Dendritic cell treated with granulocyte-macrophage colony-stimulating factor and Interleukin-4, amounts not matched to agents 40 ng/mL and 50 ng/mL, for 4 days (primary cell): ENCODE results near the gene PASK.

Experiments used
- H3K27ac Mint-ChIP-seq: one replicate; pipeline ENCODE4 v1.8.0; 2022; ENCODE audit warnings: mild to moderate bottlenecking, mixed read lengths
- H3K27me3 Mint-ChIP-seq: one replicate; pipeline ENCODE4 v1.8.0; 2022; ENCODE audit warnings: mild to moderate bottlenecking, mixed read lengths
- H3K36me3 Mint-ChIP-seq: one replicate; pipeline ENCODE4 v1.8.0; 2022; ENCODE audit warnings: low read depth, mixed read lengths
- H3K4me1 Mint-ChIP-seq: one replicate; pipeline ENCODE4 v1.8.0; 2022; ENCODE audit warnings: low read depth, mixed read lengths
- H3K4me3 Mint-ChIP-seq: one replicate; pipeline ENCODE4 v1.8.0; 2022; ENCODE audit warnings: mild to moderate bottlenecking, moderate library complexity, mixed read lengths
- H3K9me3 Mint-ChIP-seq: one replicate; pipeline ENCODE4 v1.8.0; 2022; ENCODE audit warnings: mixed read lengths
- intact Hi-C: fragments of 100-400 bp; cut with micrococcal nuclease; formaldehyde crosslinking; loops from one replicate; pipeline ENCODE4 v1.15.0; 2022

PASK gene

GRCh38 chr2:241187101-241187917, 38.0 kb upstream of the PASK start:
- intact Hi-C loops, result no loop called here
- Mint-ChIP-seq H3K36me3 (peaks cover 28% of the 10 kb centered on the region), H3K27me3 (no peaks in the 10 kb centered on the region), H3K4me1 (no peaks in the 10 kb centered on the region), H3K27ac (no peak overlapping the region), H3K4me3 (no peak overlapping the region), H3K9me3 (no peaks in the 10 kb centered on the region)

- Mint-ChIP-seq H3K4me1 (no peaks in the 10 kb centered on the region), H3K9me3 (no peaks in the 10 kb centered on the region), H3K36me3 (peaks cover 42% of the 10 kb centered on the region), H3K4me3 (no peak overlapping the region), H3K27me3 (no peaks in the 10 kb centered on the region), H3K27ac (no peak overlapping the region)
- intact Hi-C loops, result no loop called here
These were observed 36.7 kb upstream of the PASK start for GRCh38 chr2:241185961-241186360.

GRCh38 chr2:241184901-241185300, 35.6 kb upstream of the PASK start:
- Mint-ChIP-seq H3K4me3 (no peak overlapping the region), H3K9me3 (no peaks in the 10 kb centered on the region), H3K27me3 (no peaks in the 10 kb centered on the region), H3K27ac (no peak overlapping the region), H3K4me1 (no peaks in the 10 kb centered on the region), H3K36me3 (peaks cover 52% of the 10 kb centered on the region)
- intact Hi-C loops, result no loop called here

- no peaks in the 10 kb centered on the region for H3K9me3 Mint-ChIP-seq
- H3K27ac Mint-ChIP-seq, result no peak overlapping the region
- no peak overlapping the region for H3K4me3 Mint-ChIP-seq
- peaks cover 69% of the 10 kb centered on the region for H3K36me3 Mint-ChIP-seq
- H3K4me1 Mint-ChIP-seq, result no peaks in the 10 kb centered on the region
- intact Hi-C loops, result no loop called here
- H3K27me3 Mint-ChIP-seq, result no peaks in the 10 kb centered on the region
These were observed 33.9 kb upstream of the PASK start for GRCh38 chr2:241183221-241183620.

GRCh38 chr2:241182531-241183133, 33.4 kb upstream of the PASK start:
- H3K4me3 Mint-ChIP-seq, result no peak overlapping the region
- H3K27ac Mint-ChIP-seq, result no peak overlapping the region
- H3K4me1 Mint-ChIP-seq, result no peaks in the 10 kb centered on the region
- intact Hi-C loops, result no loop called here
- H3K36me3 Mint-ChIP-seq, result peaks cover 75% of the 10 kb centered on the region
- no peaks in the 10 kb centered on the region for H3K27me3 Mint-ChIP-seq
- H3K9me3 Mint-ChIP-seq, result no peaks in the 10 kb centered on the region

GRCh38 chr2:241182126-241182525, 32.9 kb upstream of the PASK start:
- no peaks in the 10 kb centered on the region for H3K9me3 Mint-ChIP-seq
- no peaks in the 10 kb centered on the region for H3K27me3 Mint-ChIP-seq
- H3K4me3 Mint-ChIP-seq, result no peak overlapping the region
- H3K4me1 Mint-ChIP-seq, result no peaks in the 10 kb centered on the region
- H3K27ac Mint-ChIP-seq, result no peak overlapping the region
- H3K36me3 Mint-ChIP-seq, result peaks cover 80% of the 10 kb centered on the region
- intact Hi-C loops, result no loop called here

- Mint-ChIP-seq H3K9me3 (no peaks in the 10 kb centered on the region), H3K27ac (no peak overlapping the region), H3K27me3 (no peaks in the 10 kb centered on the region), H3K36me3 (peaks cover 96% of the 10 kb centered on the region), H3K4me1 (no peaks in the 10 kb centered on the region), H3K4me3 (no peak overlapping the region)
- intact Hi-C loops, result no loop called here
These were observed 31.2 kb upstream of the PASK start for GRCh38 chr2:241180495-241180894.

- intact Hi-C loops, result no loop called here
- Mint-ChIP-seq H3K27ac (no peak overlapping the region), H3K4me3 (no peak overlapping the region), H3K9me3 (no peaks in the 10 kb centered on the region), H3K27me3 (no peaks in the 10 kb centered on the region), H3K4me1 (no peaks in the 10 kb centered on the region), H3K36me3 (peaks cover 100% of the 10 kb centered on the region)
These were observed 30.6 kb upstream of the PASK start for GRCh38 chr2:241179899-241180298.

- no peaks in the 10 kb centered on the region for H3K27me3 Mint-ChIP-seq
- H3K4me1 Mint-ChIP-seq, result no peaks in the 10 kb centered on the region
- H3K9me3 Mint-ChIP-seq, result no peaks in the 10 kb centered on the region
- H3K36me3 Mint-ChIP-seq, result peaks cover 100% of the 10 kb centered on the region
- intact Hi-C loops, result no loop called here
- no peak overlapping the region for H3K4me3 Mint-ChIP-seq
- no peak overlapping the region for H3K27ac Mint-ChIP-seq
These were observed 29.7 kb upstream of the PASK start for GRCh38 chr2:241178961-241179360.

GRCh38 chr2:241177526-241178334, 28.5 kb upstream of the PASK start:
- peaks cover 97% of the 10 kb centered on the region for H3K36me3 Mint-ChIP-seq
- H3K27ac Mint-ChIP-seq, result no peak overlapping the region
- no peak overlapping the region for H3K4me3 Mint-ChIP-seq
- H3K9me3 Mint-ChIP-seq, result no peaks in the 10 kb centered on the region
- H3K4me1 Mint-ChIP-seq, result no peaks in the 10 kb centered on the region
- no peaks in the 10 kb centered on the region for H3K27me3 Mint-ChIP-seq
- intact Hi-C loops, result no loop called here

GRCh38 chr2:241173557-241173956, 24.3 kb upstream of the PASK start:
- no peak overlapping the region for H3K27ac Mint-ChIP-seq
- H3K4me1 Mint-ChIP-seq, result peaks cover 5% of the 10 kb centered on the region
- H3K9me3 Mint-ChIP-seq, result peaks cover 24% of the 10 kb centered on the region
- peaks cover 95% of the 10 kb centered on the region for H3K36me3 Mint-ChIP-seq
- no peak overlapping the region for H3K4me3 Mint-ChIP-seq
- intact Hi-C loops, result no loop called here
- H3K27me3 Mint-ChIP-seq, result no peaks in the 10 kb centered on the region

- intact Hi-C loops, result no loop called here
- H3K9me3 Mint-ChIP-seq, result peaks cover 24% of the 10 kb centered on the region
- H3K4me3 Mint-ChIP-seq, result no peak overlapping the region
- H3K36me3 Mint-ChIP-seq, result peaks cover 95% of the 10 kb centered on the region
- H3K27me3 Mint-ChIP-seq, result no peaks in the 10 kb centered on the region
- peaks cover 7% of the 10 kb centered on the region for H3K4me1 Mint-ChIP-seq
- peak overlapping the region; percentile 48 for H3K27ac Mint-ChIP-seq
These were observed 19.1 kb upstream of the PASK start for GRCh38 chr2:241168366-241168765.

GRCh38 chr2:241163601-241164118, 14.4 kb upstream of the PASK start:
- Mint-ChIP-seq H3K27me3 (no peaks in the 10 kb centered on the region), H3K36me3 (peaks cover 96% of the 10 kb centered on the region), H3K9me3 (no peaks in the 10 kb centered on the region), H3K27ac (no peak overlapping the region), H3K4me1 (peaks cover 17% of the 10 kb centered on the region), H3K4me3 (no peak overlapping the region)
- intact Hi-C loops, result no loop called here
